Panc1 (cell line): ENCODE measurements around the gene RHBDD1. TPM values are rescaled to one million over a fixed set of nuclear protein-coding genes. Genes with fewer than 3 reads are reported as not detected.

Source experiments
- ATAC-seq: fragments of 200-7000 bp; cut with Tn5 transposase; 2 replicates; pipeline ENCODE4 v1.9.1; 2020; ENCODE audit warnings: mild to moderate bottlenecking, moderate library complexity
- BruUV-seq: library from RNA; stranded (reverse); fragments of 400-500 nt; replicated peaks from 2 replicates; lab custom pipeline; 2021; lab: Mats Ljungman, UMichigan
- CTCF ChIA-PET: fragments of 300-600 bp; sonication (Branson Sonifier 250); formaldehyde crosslinking; loops from one replicate; lab custom pipeline; 2022; ENCODE audit warnings: antibody characterized with exemption; lab: Charles Lee
- POLR2A ChIA-PET: fragments of 300-600 bp; sonication (Branson Sonifier 250); formaldehyde crosslinking; loops from one replicate; lab custom pipeline; 2022; ENCODE audit warnings: antibody characterized with exemption; lab: Charles Lee
- DNase-seq: peaks from one replicate; pipeline ENCODE4 v3.0.0-alpha.2; 2010; ENCODE audit warnings: low read depth, low spot score
- H3K27ac ChIP-seq: 2 replicates; pipeline ENCODE4 v1.5.1; 2011; ENCODE audit warnings: mild to moderate bottlenecking, low read length, inconsistent platforms
- H3K27me3 ChIP-seq: fragments of 200-500 bp; sonication (Bioruptor generic); 2 replicates; pipeline ENCODE4 v1.6.0; 2014; ENCODE audit warnings: low read length, inconsistent platforms; ENCODE audit not compliant: control insufficient read depth, insufficient read depth
- H3K36me3 ChIP-seq: fragments of 200-500 bp; sonication (Bioruptor generic); 2 replicates; pipeline ENCODE4 v1.5.1; 2014; ENCODE audit warnings: inconsistent platforms, mild to moderate bottlenecking, low read length, moderate library complexity; ENCODE audit not compliant: control insufficient read depth, insufficient read depth
- H3K4me1 ChIP-seq: 2 replicates; pipeline ENCODE4 v1.5.1; 2011; ENCODE audit warnings: inconsistent platforms, mild to moderate bottlenecking, low read length, moderate library complexity; ENCODE audit not compliant: control insufficient read depth, insufficient read depth
- H3K4me3 ChIP-seq, 2 experiments: 2 replicates each; pipeline ENCODE4 v1.5.1; 2011 to 2012; ENCODE audit warnings: low read depth in 2 of 2, low read length in 2 of 2, mild to moderate bottlenecking in 2 of 2, inconsistent platforms in 1 of 2, moderate library complexity in 1 of 2
- H3K9me3 ChIP-seq: fragments of 200-500 bp; sonication (Bioruptor generic); 2 replicates; pipeline ENCODE4 v1.5.1; 2014; ENCODE audit warnings: low read depth, mild to moderate bottlenecking, inconsistent platforms, low read length, moderate library complexity; ENCODE audit not compliant: control insufficient read depth, insufficient read depth
- CTCF ChIP-seq: fragments of 450-650 bp; IDR thresholded peaks from 2 replicates; pipeline ENCODE4 v1.5.1; 2017; ENCODE audit warnings: mild to moderate bottlenecking
- POLR2AphosphoS5 ChIP-seq: IDR thresholded peaks from 2 replicates; pipeline ENCODE4 v1.6.1; 2012; ENCODE audit warnings: mild to moderate bottlenecking, low read depth, low read length, moderate library complexity
- REST ChIP-seq, 2 experiments: IDR thresholded peaks; 2 replicates each; pipeline ENCODE4 v1.6.1; 2011 to 2012; ENCODE audit warnings: low read depth in 2 of 2, control low read depth in 1 of 2, low read length in 1 of 2, mild to moderate bottlenecking in 1 of 2, moderate library complexity in 1 of 2; ENCODE audit not compliant: insufficient read depth in 1 of 2
- SIN3A ChIP-seq: IDR thresholded peaks from 2 replicates; pipeline ENCODE4 v1.6.1; 2012; ENCODE audit warnings: low read depth, mild to moderate bottlenecking, low read length, moderate library complexity, borderline replicate concordance; ENCODE audit not compliant: insufficient read depth
- TCF7L2 ChIP-seq: IDR thresholded peaks from 2 replicates; pipeline ENCODE4 v1.6.1; 2011; ENCODE audit warnings: mild to moderate bottlenecking, low read depth, low read length, inconsistent platforms
- in situ Hi-C: cut with HindIII; loops from 2 replicates; pipeline ENCODE4 v1.10.0; 2016; ENCODE audit warnings: low sequenced_read_pairs, low pct_unique_long_range_greater_than_20kb
- intact Hi-C: fragments of 100-400 bp; cut with micrococcal nuclease; formaldehyde crosslinking; loops from one replicate; pipeline ENCODE4 v1.10.0; 2022; ENCODE audit not compliant: unreplicated experiment
- total RNA-seq: library from RNA; stranded (reverse); gene quantifications from one replicate; pipeline ENCODE4 v1.2.1, GENCODE V29; 2021; ENCODE audit not compliant: unreplicated experiment

Gene RHBDD1
- total RNA-seq, 1 experiment from 2014 or later = 25.3 TPM

GRCh38 chr2:226970362-226970761, 134.5 kb downstream of the RHBDD1 start:
- intact Hi-C loops = no loop called here
- TF ChIP-seq POLR2AphosphoS5 = no peak
- TF ChIP-seq CTCF = no peak
- TF ChIP-seq REST (IDR thresholded peaks at IDR 0.05; ENCODE audit: insufficient read depth in 1 of 2, low read depth in 2 of 2, low read length in 1 of 2) = no peak
- TF ChIP-seq TCF7L2 = no peak
- no peak for TF ChIP-seq SIN3A
- POLR2A ChIA-PET = no interaction called here
- no peaks in the 10 kb centered on the region for H3K9me3 ChIP-seq
- no peaks in the 10 kb centered on the region for H3K36me3 ChIP-seq
- no peak overlapping the region for H3K4me3 ChIP-seq
- no peaks in the 10 kb centered on the region for H3K4me1 ChIP-seq
- in situ Hi-C loops = no loop called here
- ATAC-seq (no peak), DNase-seq (no peak)
- BruUV-seq = no TSS peak
- CTCF ChIA-PET = no interaction called here
- no peak overlapping the region for H3K27ac ChIP-seq
- H3K27me3 ChIP-seq = no peaks in the 10 kb centered on the region

- BruUV-seq = no TSS peak
- H3K27me3 ChIP-seq = no peaks in the 10 kb centered on the region
- in situ Hi-C loops (no loop called here), intact Hi-C loops (no loop called here)
- TF ChIP-seq TCF7L2 (no peak), SIN3A (no peak), CTCF (no peak), REST (IDR thresholded peaks at IDR 0.05; ENCODE audit: insufficient read depth in 1 of 2, low read depth in 2 of 2, low read length in 1 of 2) (no peak), POLR2AphosphoS5 (no peak)
- H3K36me3 ChIP-seq = no peaks in the 10 kb centered on the region
- H3K27ac ChIP-seq = no peak overlapping the region
- ATAC-seq (no peak), DNase-seq (no peak)
- H3K9me3 ChIP-seq = no peaks in the 10 kb centered on the region
- H3K4me3 ChIP-seq = no peak overlapping the region
- H3K4me1 ChIP-seq = no peaks in the 10 kb centered on the region
- ChIA-PET CTCF (no interaction called here), POLR2A (no interaction called here)
Measured at GRCh38 chr2:226971084-226971483, 135.2 kb downstream of the RHBDD1 start.
